IPS-15b (cell line): Measurements from ENCODE around the gene OR2J2.
"Not testable (repeated sequence)": the region's sequence is repeated elsewhere in the genome, so short reads cannot be mapped to it uniquely, and the experiment has no call there.

Source experiments
- H3K27me3 ChIP-seq: one replicate; pipeline ENCODE4 v1.6.1; 2013; ENCODE audit warnings: low read length; ENCODE audit not compliant: control insufficient read depth, insufficient read depth
- H3K36me3 ChIP-seq: one replicate; pipeline ENCODE4 v1.6.1; 2013; ENCODE audit warnings: low read length; ENCODE audit not compliant: control insufficient read depth, insufficient read depth
- H3K4me1 ChIP-seq: one replicate; pipeline ENCODE4 v1.6.1; 2013; ENCODE audit warnings: mild to moderate bottlenecking, low read length; ENCODE audit not compliant: control insufficient read depth, insufficient read depth
- H3K4me3 ChIP-seq: one replicate; pipeline ENCODE4 v1.5.1; 2013; ENCODE audit warnings: low read depth, low read length
- H3K9ac ChIP-seq: one replicate; pipeline ENCODE4 v1.6.1; 2013; ENCODE audit warnings: low read depth, mild to moderate bottlenecking, low read length
- H3K9me3 ChIP-seq: one replicate; pipeline ENCODE4 v1.6.1; 2013; ENCODE audit warnings: mild to moderate bottlenecking, low read length; ENCODE audit not compliant: control insufficient read depth, insufficient read depth

Gene OR2J2

DNA sequence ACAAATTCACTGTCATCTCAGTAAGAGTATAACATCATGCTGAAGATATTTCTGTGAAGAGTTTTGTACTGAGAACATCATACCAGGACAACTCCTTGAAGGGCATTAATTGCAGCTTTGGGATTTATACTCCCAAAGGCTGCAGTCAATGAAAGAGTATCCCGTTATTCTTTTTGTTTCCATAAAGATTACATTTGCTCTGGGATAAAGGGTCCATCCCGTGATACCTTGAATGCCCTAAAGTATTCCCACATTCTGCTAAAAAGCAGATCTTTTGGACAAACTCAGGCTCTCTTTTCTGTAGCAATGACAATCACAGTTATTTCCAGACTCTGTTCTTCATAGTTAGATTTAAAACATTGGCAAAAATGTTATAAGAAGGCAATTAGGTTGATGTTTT, at the start of gene OR2J2:
TSS of gene OR2J2 (plus strand) at position 301 of the 400 bp plus-strand sequence. CDS start 2,729 bp downstream, outside the sequence.
- H3K36me3 ChIP-seq, H3K4me3 ChIP-seq, H3K9ac ChIP-seq, H3K27me3 ChIP-seq, H3K9me3 ChIP-seq, H3K4me1 ChIP-seq: not testable (repeated sequence)

DNA sequence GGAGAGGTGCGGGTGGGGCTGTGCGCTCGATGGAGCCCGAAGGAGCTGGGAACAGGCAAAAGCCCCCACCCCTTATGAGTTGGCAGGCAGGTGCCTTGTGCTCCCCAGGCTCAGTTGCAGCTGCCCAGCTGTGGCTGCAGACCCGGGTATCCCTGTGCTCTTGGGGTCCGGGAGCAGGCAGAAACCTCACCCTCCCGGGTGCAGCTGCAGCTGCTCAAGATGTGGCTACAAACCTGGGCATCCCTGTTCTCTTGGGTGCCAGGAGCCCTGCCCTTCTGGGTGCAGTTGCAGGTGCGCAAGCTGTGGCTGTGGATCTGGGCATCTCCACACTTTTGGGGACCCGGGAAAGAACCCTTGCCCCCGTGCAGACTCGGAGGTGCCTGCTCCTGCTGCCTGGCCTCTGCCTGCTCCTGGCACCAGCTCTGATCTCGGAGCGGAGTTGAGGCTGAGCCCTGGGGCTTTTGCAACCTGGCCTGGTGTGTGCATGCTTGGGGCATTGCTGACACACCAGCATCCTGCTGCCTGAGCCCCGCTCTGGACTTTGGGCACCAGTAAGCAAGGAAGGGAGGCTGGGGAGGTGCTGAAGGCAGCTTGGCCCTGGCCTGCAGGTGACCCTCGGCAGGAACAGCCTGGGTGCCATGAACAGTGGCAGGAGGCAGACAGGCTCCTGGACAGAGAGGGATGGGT, 41.2 kb upstream of the OR2J2 start:
- Histone ChIP-seq H3K4me3 (no peak overlapping the region), H3K9me3 (no peaks in the 10 kb centered on the region), H3K9ac (no peak overlapping the region), H3K36me3 (no peaks in the 10 kb centered on the region), H3K4me1 (no peaks in the 10 kb centered on the region), H3K27me3 (no peaks in the 10 kb centered on the region)

DNA sequence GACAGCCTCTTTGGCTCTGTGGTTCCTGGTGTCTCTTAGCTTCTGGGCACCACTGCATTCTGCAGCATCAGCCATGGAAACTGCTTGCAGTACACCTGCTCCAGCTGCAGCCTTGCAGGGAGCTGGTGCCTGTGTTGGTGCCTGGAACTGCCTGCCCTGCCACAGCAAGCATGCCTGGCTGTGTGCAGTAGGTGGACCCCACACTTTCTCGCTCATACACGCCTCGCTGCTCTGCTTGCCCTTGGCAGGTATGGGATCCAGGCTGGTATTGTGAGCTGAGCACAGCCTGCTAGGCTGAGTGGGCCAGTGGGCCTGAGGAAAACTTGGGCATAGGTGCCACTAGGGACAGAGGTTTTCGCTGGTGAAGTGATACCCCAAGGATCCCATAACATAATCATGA, 40.1 kb upstream of the OR2J2 start:
- no peak overlapping the region for H3K4me3 ChIP-seq
- no peaks in the 10 kb centered on the region for H3K9me3 ChIP-seq
- H3K4me1 ChIP-seq = no peaks in the 10 kb centered on the region
- H3K9ac ChIP-seq = no peak overlapping the region
- no peaks in the 10 kb centered on the region for H3K27me3 ChIP-seq
- no peaks in the 10 kb centered on the region for H3K36me3 ChIP-seq

DNA sequence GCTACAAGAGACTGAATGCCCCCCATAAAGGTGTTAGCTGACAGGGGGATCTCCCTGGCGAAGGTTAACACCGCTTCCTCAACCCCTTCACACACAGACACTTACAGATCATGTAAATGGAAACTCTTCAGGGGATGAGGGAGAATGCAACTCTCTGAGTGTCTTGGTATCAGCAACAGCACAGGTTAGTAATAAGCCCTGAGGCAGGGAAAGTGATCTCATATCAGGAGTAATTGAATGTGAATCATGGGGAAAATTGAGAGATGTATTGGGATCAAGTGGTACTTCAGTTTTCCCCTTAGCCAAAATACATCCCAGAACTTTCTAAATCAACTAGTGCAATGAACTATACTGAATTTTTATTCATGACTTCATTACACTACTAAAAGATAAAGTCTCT, 39.0 kb upstream of the OR2J2 start:
- H3K27me3 ChIP-seq = no peaks in the 10 kb centered on the region
- no peak overlapping the region for H3K4me3 ChIP-seq
- no peaks in the 10 kb centered on the region for H3K36me3 ChIP-seq
- H3K9ac ChIP-seq = no peak overlapping the region
- no peaks in the 10 kb centered on the region for H3K9me3 ChIP-seq
- H3K4me1 ChIP-seq = no peaks in the 10 kb centered on the region

DNA sequence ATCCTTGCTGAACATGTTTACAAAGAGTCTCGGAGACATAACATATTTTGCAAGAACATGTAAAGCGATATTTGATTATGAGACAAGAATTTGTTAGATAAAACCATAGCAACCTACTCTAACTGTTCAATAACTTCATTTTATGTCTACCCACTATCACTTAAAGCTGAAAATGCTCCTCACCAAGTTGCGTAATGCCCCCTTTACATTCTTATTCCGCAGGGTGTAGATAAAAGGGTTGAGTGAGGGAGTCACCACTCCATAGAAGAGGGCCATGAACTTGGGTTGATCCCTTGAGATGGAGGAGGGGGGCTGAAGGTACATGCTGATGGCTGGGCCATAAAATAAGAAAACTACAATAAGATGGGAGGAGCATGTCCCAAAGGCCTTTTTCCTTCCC, 33.0 kb upstream of the OR2J2 start:
- Histone ChIP-seq H3K4me3 (no peak overlapping the region), H3K36me3 (no peaks in the 10 kb centered on the region), H3K27me3 (no peaks in the 10 kb centered on the region), H3K9me3 (no peaks in the 10 kb centered on the region), H3K9ac (no peak overlapping the region), H3K4me1 (no peaks in the 10 kb centered on the region)

DNA sequence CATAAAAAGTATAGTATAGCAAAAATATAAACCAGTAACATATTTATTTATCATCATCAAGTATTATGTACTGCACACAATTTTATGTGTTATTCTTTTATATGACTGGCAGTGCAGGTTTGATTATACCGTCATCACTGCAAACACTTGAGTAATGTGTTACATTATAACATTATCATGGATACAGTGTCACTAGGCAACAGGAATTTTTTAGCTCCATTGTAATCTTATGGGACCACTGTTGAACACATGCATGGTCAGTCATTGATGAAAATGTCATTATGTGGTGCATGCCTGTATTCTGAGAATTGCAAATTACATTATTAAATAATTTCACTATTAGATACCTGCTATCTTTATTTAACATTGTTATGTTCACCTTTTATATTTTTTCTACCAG, 29.1 kb upstream of the OR2J2 start:
- Histone ChIP-seq H3K9me3 (no peaks in the 10 kb centered on the region), H3K9ac (no peak overlapping the region), H3K36me3 (no peaks in the 10 kb centered on the region), H3K4me3 (no peak overlapping the region), H3K27me3 (no peaks in the 10 kb centered on the region), H3K4me1 (no peaks in the 10 kb centered on the region)

DNA sequence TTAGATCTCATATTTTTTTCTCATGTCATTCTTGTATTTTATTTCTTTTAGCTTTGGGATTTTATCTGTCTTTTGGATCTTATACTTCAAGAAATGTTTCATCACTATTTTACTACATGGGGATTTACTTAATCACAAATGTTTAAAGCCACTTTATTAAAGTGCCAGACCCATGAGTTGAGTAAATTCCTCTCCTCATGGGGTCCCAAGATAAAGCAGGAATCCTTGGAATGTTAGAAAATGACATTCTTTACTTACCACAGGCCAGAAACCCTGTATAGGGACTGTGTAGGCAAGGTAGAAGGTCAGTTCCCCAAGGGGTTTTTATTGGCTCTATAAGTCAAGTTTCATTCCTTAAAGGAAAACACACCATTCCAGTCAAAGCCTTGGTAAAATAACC, 28.4 kb upstream of the OR2J2 start:
- Histone ChIP-seq H3K27me3 (no peaks in the 10 kb centered on the region), H3K4me1 (no peaks in the 10 kb centered on the region)

DNA sequence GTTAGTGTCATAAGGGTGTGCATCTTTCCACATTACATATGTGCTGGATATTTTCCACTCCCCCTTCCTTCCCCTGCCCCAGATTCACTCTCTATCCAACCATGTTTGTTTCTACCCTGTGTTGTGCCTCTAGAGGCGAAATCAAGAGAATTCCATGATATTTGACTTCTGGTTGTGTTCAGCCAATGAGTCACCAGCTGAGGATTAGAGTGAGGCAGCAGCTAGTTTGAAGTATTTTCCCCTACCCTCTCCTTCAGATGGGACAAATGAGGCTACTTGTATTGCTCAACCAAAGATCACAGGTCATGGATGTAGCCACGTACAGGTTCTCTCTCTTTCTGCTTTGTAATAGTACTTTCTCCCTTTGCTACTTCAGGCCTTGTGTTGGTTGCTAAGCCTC, 24.5 kb upstream of the OR2J2 start:
- Histone ChIP-seq H3K27me3 (no peaks in the 10 kb centered on the region), H3K36me3 (no peaks in the 10 kb centered on the region), H3K4me1 (no peaks in the 10 kb centered on the region), H3K9me3 (no peaks in the 10 kb centered on the region), H3K9ac (no peak overlapping the region), H3K4me3 (no peak overlapping the region)

More for the DNA sequence above, 28.4 kb upstream of the OR2J2 start:
- Histone ChIP-seq H3K4me3 (no peak overlapping the region), H3K9me3 (no peaks in the 10 kb centered on the region), H3K36me3 (no peaks in the 10 kb centered on the region), H3K9ac (no peak overlapping the region)

DNA sequence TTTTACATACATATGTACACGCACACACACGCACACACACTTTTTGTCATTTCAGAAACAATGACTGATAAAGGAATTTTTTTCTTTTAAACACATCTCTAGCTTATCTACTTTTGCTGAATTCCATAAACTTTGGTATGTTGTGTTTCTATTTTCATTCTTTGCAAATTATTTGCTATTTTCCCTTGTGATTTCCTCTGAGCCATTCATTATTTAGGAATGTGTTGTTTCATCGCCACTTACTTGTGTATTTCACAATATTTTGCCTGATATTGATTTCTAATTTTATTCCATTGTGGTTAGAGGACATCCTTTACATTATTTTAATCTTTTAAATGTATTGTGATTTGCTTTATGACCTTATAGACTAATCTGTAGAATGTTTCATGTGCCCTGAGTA, 23.6 kb upstream of the OR2J2 start:
- H3K9me3 ChIP-seq = no peaks in the 10 kb centered on the region
- H3K36me3 ChIP-seq = no peaks in the 10 kb centered on the region
- H3K9ac ChIP-seq = no peak overlapping the region
- H3K27me3 ChIP-seq = no peaks in the 10 kb centered on the region
- H3K4me1 ChIP-seq = no peaks in the 10 kb centered on the region
- no peak overlapping the region for H3K4me3 ChIP-seq

DNA sequence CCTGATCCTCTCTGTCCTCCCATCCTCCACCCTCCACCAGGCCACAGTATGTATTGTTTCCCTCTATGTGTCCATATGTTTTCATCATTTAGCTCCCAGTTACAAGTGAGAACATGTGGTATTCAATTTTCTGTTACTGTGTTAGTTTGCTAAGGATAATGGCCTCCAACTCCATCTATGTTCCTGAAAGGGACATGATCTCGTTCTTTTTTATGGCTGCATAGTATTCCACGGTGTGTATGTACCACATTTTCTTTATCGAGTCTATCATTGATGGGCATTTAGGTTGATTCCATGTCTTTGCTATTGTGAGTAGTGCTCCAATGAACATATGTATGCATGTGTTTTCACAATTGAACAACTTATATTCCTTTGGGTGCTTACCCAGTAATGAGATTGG, 21.3 kb upstream of the OR2J2 start:
- not testable (repeated sequence) for H3K4me1 ChIP-seq, H3K9me3 ChIP-seq, H3K36me3 ChIP-seq, H3K9ac ChIP-seq, H3K27me3 ChIP-seq, H3K4me3 ChIP-seq

DNA sequence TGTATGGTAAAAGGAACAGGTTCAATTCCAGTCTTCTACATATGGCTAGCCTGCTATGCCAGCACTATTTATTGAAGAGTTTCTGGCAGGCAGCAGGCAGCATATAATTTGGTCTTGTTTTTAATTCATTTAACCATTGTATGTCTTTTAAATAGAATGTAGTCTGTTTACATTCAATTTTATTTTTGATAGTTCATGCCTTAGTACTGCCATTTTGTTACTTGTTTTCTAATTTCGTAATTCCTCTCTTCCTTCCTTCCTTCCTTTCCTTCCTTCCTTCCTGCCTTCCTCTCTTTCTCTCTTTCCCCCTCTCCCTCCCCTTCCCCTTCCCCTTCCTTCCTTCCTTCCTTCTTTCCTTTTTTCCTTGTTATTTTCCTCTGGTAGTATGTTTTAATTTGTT, 17.6 kb upstream of the OR2J2 start:
- H3K9ac ChIP-seq = no peak overlapping the region
- H3K9me3 ChIP-seq = no peaks in the 10 kb centered on the region
- no peaks in the 10 kb centered on the region for H3K27me3 ChIP-seq
- H3K36me3 ChIP-seq = no peaks in the 10 kb centered on the region
- no peaks in the 10 kb centered on the region for H3K4me1 ChIP-seq
- no peak overlapping the region for H3K4me3 ChIP-seq

DNA sequence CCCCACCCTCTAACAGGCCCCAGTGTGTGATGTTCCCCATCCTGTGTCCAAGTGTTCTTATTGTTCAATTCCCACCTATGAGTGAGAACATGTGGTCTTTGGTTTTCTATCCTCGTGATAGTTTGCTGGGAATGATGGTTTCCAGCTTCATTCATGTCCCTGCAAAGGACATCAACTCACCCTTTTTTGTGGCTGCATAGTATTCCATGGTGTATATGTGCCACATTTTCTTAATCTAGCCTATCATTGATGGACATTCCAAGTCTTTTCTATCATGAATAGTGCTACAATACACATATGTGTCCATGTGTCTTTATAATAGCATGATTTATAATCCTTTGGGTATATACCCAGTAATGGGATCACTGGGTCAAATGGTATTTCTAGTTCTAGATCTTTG, 15.5 kb upstream of the OR2J2 start:
- not testable (repeated sequence) for H3K4me3 ChIP-seq, H3K9me3 ChIP-seq, H3K9ac ChIP-seq, H3K36me3 ChIP-seq, H3K27me3 ChIP-seq, H3K4me1 ChIP-seq
